Nephron (organoid): ENCODE data around the gene CCR9.
A peak's percentile ranks its signal among the peaks of the same experiment; 100 is the strongest.

Experiments used
- H3K27ac Mint-ChIP-seq, 3 experiments: 2 replicates each; pipeline ENCODE4 v1.8.0; 2020; ENCODE audit warnings: mixed read lengths in 3 of 3, mild to moderate bottlenecking in 2 of 3, moderate library complexity in 1 of 3
- H3K27me3 Mint-ChIP-seq: 2 replicates; pipeline ENCODE4 v1.8.0; 2021; ENCODE audit warnings: low read depth, mild to moderate bottlenecking, moderate library complexity, mixed read lengths
- H3K36me3 Mint-ChIP-seq: 2 replicates; pipeline ENCODE4 v1.8.0; 2020; ENCODE audit warnings: low read depth, mixed read lengths
- H3K4me1 Mint-ChIP-seq: 2 replicates; pipeline ENCODE4 v1.8.0; 2020; ENCODE audit warnings: mixed read lengths
- H3K4me3 Mint-ChIP-seq, 3 experiments: 2 replicates each; pipeline ENCODE4 v1.8.0; 2020; ENCODE audit warnings: mild to moderate bottlenecking in 3 of 3, mixed read lengths in 3 of 3, moderate library complexity in 2 of 3
- H3K9me3 Mint-ChIP-seq: 2 replicates; pipeline ENCODE4 v1.8.0; 2020; ENCODE audit warnings: mixed read lengths
- CTCF ChIP-seq, 3 experiments: fragments of 200-600 bp; sonication (generic); IDR thresholded peaks; one replicate each; pipeline ENCODE4 v1.5.0; 2021; ENCODE audit warnings: antibody characterized with exemption in 3 of 3; ENCODE audit not compliant: unreplicated experiment in 3 of 3

Gene CCR9

DNA sequence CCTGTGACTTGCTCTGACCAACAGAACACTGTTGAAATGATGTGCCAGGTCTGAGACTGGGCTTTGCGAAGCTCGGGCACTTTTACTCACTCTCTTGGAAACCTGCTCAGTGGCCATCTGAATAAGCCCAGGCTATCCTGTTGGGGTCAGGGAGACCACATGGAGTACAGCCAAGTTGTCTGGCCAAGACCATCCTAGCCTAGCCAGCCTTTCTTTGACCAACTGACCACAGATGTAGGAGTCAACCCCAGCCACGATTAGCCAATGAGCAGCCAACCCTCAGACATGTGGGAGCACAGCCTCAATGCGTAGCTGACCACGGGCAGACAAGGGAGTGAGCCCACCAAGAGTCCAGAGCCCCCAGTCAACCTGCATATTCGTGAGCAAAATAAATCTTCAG lies 26.1 kb downstream of the CCR9 start:
- no peak overlapping the region for H3K4me3 Mint-ChIP-seq
- peaks cover 10% of the 10 kb centered on the region for H3K27me3 Mint-ChIP-seq
- H3K9me3 Mint-ChIP-seq: no peaks in the 10 kb centered on the region
- no peak overlapping the region for H3K27ac Mint-ChIP-seq
- H3K4me1 Mint-ChIP-seq: peaks cover 17% of the 10 kb centered on the region
- H3K36me3 Mint-ChIP-seq: no peaks in the 10 kb centered on the region
- no peak for TF ChIP-seq CTCF (IDR thresholded peaks at IDR 0.05; ENCODE audit: unreplicated experiment in 3 of 3)

DNA sequence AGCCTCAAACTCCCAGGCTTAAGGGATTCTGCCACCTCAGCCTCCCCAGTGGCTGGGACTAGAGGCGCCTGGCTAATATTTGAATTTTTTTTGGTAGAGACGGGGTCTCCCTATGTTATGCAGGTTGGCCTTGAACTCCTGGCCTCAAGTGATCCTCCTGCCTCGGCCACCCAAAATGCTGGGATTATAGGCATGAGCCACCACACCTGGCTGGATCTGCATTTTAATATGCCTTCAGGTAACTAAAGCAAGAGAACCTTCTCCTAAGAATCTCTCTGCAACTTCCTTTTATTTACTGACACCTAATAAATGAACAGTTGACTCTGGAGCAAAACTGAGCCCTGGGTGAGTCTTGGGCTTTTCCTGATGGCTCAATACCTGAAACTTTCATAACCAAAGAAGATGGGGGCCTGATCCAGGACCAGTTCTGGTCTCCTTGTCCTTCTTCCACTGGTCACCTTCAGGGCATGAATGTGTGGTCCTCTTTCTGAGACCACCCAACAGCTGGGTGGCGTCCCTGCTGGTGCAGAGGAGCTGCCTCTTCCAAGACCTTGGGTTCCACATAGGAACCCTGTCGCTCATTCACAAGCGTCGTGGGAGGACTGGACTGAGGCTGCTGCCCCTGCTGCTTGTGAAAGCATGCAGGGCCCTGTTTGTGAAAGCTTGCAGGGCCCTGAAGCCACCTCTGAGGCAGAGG lies 28.2 kb downstream of the CCR9 start:
- Mint-ChIP-seq H3K36me3 (peaks cover 5% of the 10 kb centered on the region), H3K9me3 (no peaks in the 10 kb centered on the region), H3K4me3 (no peak overlapping the region), H3K4me1 (peaks cover 12% of the 10 kb centered on the region), H3K27me3 (peaks cover 10% of the 10 kb centered on the region), H3K27ac (no peak overlapping the region)
- TF ChIP-seq CTCF (IDR thresholded peaks at IDR 0.05; ENCODE audit: unreplicated experiment in 3 of 3): no peak

- peaks cover 10% of the 10 kb centered on the region for H3K27me3 Mint-ChIP-seq
- no peak for TF ChIP-seq CTCF (IDR thresholded peaks at IDR 0.05; ENCODE audit: unreplicated experiment in 3 of 3)
- H3K9me3 Mint-ChIP-seq: no peaks in the 10 kb centered on the region
- H3K4me3 Mint-ChIP-seq: no peak overlapping the region
- H3K36me3 Mint-ChIP-seq: peaks cover 5% of the 10 kb centered on the region
- peaks cover 12% of the 10 kb centered on the region for H3K4me1 Mint-ChIP-seq
- H3K27ac Mint-ChIP-seq: no peak overlapping the region
Observed at GRCh38 chr3:45915059-45915439, 28.7 kb downstream of the CCR9 start.

- no peak for TF ChIP-seq CTCF (IDR thresholded peaks at IDR 0.05; ENCODE audit: unreplicated experiment in 3 of 3)
- peaks cover 6% of the 10 kb centered on the region for H3K27me3 Mint-ChIP-seq
Observed at GRCh38 chr3:45915518-45916231, 29.3 kb downstream of the CCR9 start.

GRCh38 chr3:45917146-45917898 lies 31.0 kb downstream of the CCR9 start:
- Mint-ChIP-seq H3K4me1 (peaks cover 12% of the 10 kb centered on the region), H3K27ac (no peak overlapping the region), H3K4me3 (no peak overlapping the region), H3K27me3 (peaks cover 6% of the 10 kb centered on the region), H3K9me3 (no peaks in the 10 kb centered on the region), H3K36me3 (peaks cover 20% of the 10 kb centered on the region)
- no peak for TF ChIP-seq CTCF (IDR thresholded peaks at IDR 0.05; ENCODE audit: unreplicated experiment in 3 of 3)

More at GRCh38 chr3:45915518-45916231, 29.3 kb downstream of the CCR9 start:
- Mint-ChIP-seq H3K4me3 (no peak overlapping the region), H3K4me1 (peaks cover 12% of the 10 kb centered on the region), H3K27ac (peak overlapping the region in 2 of 3 experiments; percentile 11 to 17), H3K36me3 (peaks cover 10% of the 10 kb centered on the region), H3K9me3 (no peaks in the 10 kb centered on the region)
